Measurements from ENCODE around the gene FADS1.

The FADS1 gene

GRCh38 chr11:61792310-61793082 lies 24.3 kb downstream of the FADS1 start, which contains the start of the genes FEN1 and TMEM258:
Gene FEN1, plus strand, starts transcription at chr11:61792911. Its CDS starts 2,451 bp downstream, at chr11:61795362.
Gene TMEM258, minus strand, starts transcription at chr11:61792599. Its CDS starts 41 bp downstream, at chr11:61792558.
- peak within 1 kb of the TSS; percentile 98 for H3K9ac ChIP-seq (ENCODE audit: low read depth, low read length)
- no peaks in the 10 kb centered on the region for H3K27me3 ChIP-seq (ENCODE audit: control insufficient read depth, insufficient read depth, low read length)
- H3K27ac ChIP-seq (ENCODE audit: low read depth, low read length) = peak within 1 kb of the TSS; percentile 97
- peaks cover 55% of the 10 kb centered on the region for H3K36me3 ChIP-seq (ENCODE audit: control insufficient read depth, insufficient read depth, low read length)
- peaks cover 5% of the 10 kb centered on the region for H3K4me1 ChIP-seq (ENCODE audit: control insufficient read depth, insufficient read depth, low read length)
- peak within 1 kb of the TSS; percentile 81 for H3K4me3 ChIP-seq (ENCODE audit: low read depth, low read length)
- no peaks in the 10 kb centered on the region for H3K9me3 ChIP-seq (ENCODE audit: control insufficient read depth, insufficient read depth, low read length)

DNA sequence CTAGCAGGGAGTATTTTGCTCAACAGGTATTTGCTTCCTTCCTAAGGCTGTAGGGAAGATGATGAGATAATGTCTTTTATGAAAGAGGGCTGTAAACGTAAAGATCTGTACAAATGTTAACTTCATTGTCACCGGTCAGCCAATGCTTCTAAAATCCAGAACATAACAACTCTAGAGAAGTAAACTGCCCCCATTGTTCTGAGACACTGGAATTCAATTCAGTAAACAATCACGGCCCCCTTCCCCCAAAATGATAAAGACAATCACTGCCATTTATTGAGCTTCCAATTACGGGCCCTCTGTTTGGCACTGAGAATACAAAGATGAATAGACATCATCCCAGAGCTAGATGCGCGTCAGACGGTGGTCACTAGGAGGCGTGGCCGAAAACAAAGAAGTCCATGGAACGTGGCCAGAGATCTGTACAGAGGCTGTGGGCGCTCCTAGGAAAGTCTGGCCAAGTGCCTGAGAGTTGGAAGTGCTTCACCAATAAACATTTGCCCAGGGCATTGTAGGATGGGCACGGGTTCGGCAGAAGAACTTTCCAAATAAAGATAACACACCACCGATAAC lies 25.0 kb downstream of the FADS1 start:
- Histone ChIP-seq H3K27me3 (ENCODE audit: control insufficient read depth, insufficient read depth, low read length) (no peaks in the 10 kb centered on the region), H3K9ac (ENCODE audit: low read depth, low read length) (peak overlapping the region; percentile 98), H3K4me1 (ENCODE audit: control insufficient read depth, insufficient read depth, low read length) (peaks cover 5% of the 10 kb centered on the region), H3K9me3 (ENCODE audit: control insufficient read depth, insufficient read depth, low read length) (no peaks in the 10 kb centered on the region), H3K27ac (ENCODE audit: low read depth, low read length) (peak overlapping the region; percentile 97), H3K4me3 (ENCODE audit: low read depth, low read length) (peak overlapping the region; percentile 81), H3K36me3 (ENCODE audit: control insufficient read depth, insufficient read depth, low read length) (peaks cover 60% of the 10 kb centered on the region)

- no peak overlapping the region for H3K4me3 ChIP-seq (ENCODE audit: low read depth, low read length)
- no peaks in the 10 kb centered on the region for H3K9me3 ChIP-seq (ENCODE audit: control insufficient read depth, insufficient read depth, low read length)
- no peak overlapping the region for H3K9ac ChIP-seq (ENCODE audit: low read depth, low read length)
- peaks cover 5% of the 10 kb centered on the region for H3K4me1 ChIP-seq (ENCODE audit: control insufficient read depth, insufficient read depth, low read length)
- H3K27ac ChIP-seq (ENCODE audit: low read depth, low read length) = no peak overlapping the region
- H3K36me3 ChIP-seq (ENCODE audit: control insufficient read depth, insufficient read depth, low read length) = peaks cover 63% of the 10 kb centered on the region
- H3K27me3 ChIP-seq (ENCODE audit: control insufficient read depth, insufficient read depth, low read length) = no peaks in the 10 kb centered on the region
These were observed 28.8 kb downstream of the FADS1 start for GRCh38 chr11:61787928-61788491.

GRCh38 chr11:61785837-61786402 lies 30.9 kb downstream of the FADS1 start:
- Histone ChIP-seq H3K27me3 (ENCODE audit: control insufficient read depth, insufficient read depth, low read length) (no peaks in the 10 kb centered on the region), H3K4me1 (ENCODE audit: control insufficient read depth, insufficient read depth, low read length) (no peaks in the 10 kb centered on the region), H3K36me3 (ENCODE audit: control insufficient read depth, insufficient read depth, low read length) (peaks cover 63% of the 10 kb centered on the region), H3K4me3 (ENCODE audit: low read depth, low read length) (no peak overlapping the region), H3K27ac (ENCODE audit: low read depth, low read length) (no peak overlapping the region), H3K9ac (ENCODE audit: low read depth, low read length) (no peak overlapping the region), H3K9me3 (ENCODE audit: control insufficient read depth, insufficient read depth, low read length) (no peaks in the 10 kb centered on the region)

- H3K27ac ChIP-seq (ENCODE audit: low read depth, low read length) = no peak overlapping the region
- no peaks in the 10 kb centered on the region for H3K27me3 ChIP-seq (ENCODE audit: control insufficient read depth, insufficient read depth, low read length)
- H3K36me3 ChIP-seq (ENCODE audit: control insufficient read depth, insufficient read depth, low read length) = peaks cover 50% of the 10 kb centered on the region
- no peaks in the 10 kb centered on the region for H3K4me1 ChIP-seq (ENCODE audit: control insufficient read depth, insufficient read depth, low read length)
- no peak overlapping the region for H3K9ac ChIP-seq (ENCODE audit: low read depth, low read length)
- no peaks in the 10 kb centered on the region for H3K9me3 ChIP-seq (ENCODE audit: control insufficient read depth, insufficient read depth, low read length)
- H3K4me3 ChIP-seq (ENCODE audit: low read depth, low read length) = no peak overlapping the region
These were observed 32.3 kb downstream of the FADS1 start for GRCh38 chr11:61784506-61784805.

DNA sequence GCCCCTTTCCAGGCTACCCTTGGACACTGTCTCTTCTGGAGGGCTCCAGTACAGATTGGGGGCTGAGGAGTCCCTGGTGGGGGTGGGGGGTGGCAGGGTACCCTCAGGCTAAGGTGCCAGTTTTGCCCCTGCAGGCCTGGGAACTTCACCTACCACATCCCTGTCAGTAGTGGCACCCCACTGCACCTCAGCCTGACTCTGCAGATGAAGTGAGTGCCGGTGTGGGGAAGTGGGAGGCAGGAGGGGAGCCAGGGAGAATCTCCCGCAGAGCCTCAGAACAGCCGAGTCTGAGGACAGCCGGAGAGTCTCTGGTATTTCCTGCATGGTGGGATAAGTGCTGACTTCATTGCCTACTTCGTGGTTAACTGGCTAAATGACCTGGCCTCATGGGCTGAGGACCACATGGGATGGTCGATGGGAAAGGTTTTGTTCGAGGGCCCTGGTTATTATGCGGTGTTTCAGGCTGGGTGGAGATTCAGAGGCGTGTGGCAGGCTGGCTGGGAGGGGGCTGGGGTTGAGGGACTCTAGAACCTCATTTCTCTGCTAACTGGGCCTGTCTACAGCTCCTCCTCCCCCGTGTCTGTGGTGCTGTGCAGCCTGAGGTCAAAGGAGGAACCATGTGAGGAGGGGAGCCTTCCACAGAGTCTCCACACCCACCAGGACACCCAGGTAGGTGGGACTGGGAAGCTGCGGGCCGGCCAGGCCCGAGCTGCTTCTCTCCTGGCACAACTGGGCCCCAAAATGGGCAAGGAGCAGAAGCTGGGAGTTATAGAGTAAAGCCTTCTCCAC lies 32.9 kb downstream of the FADS1 start:
- Histone ChIP-seq H3K9me3 (ENCODE audit: control insufficient read depth, insufficient read depth, low read length) (no peaks in the 10 kb centered on the region), H3K4me3 (ENCODE audit: low read depth, low read length) (no peak overlapping the region), H3K27me3 (ENCODE audit: control insufficient read depth, insufficient read depth, low read length) (no peaks in the 10 kb centered on the region), H3K27ac (ENCODE audit: low read depth, low read length) (no peak overlapping the region), H3K4me1 (ENCODE audit: control insufficient read depth, insufficient read depth, low read length) (no peaks in the 10 kb centered on the region), H3K36me3 (ENCODE audit: control insufficient read depth, insufficient read depth, low read length) (peaks cover 45% of the 10 kb centered on the region), H3K9ac (ENCODE audit: low read depth, low read length) (no peak overlapping the region)

- Histone ChIP-seq H3K27me3 (ENCODE audit: control insufficient read depth, insufficient read depth, low read length) (no peaks in the 10 kb centered on the region), H3K9ac (ENCODE audit: low read depth, low read length) (no peak overlapping the region), H3K36me3 (ENCODE audit: control insufficient read depth, insufficient read depth, low read length) (peaks cover 34% of the 10 kb centered on the region), H3K4me1 (ENCODE audit: control insufficient read depth, insufficient read depth, low read length) (no peaks in the 10 kb centered on the region), H3K27ac (ENCODE audit: low read depth, low read length) (no peak overlapping the region), H3K4me3 (ENCODE audit: low read depth, low read length) (no peak overlapping the region), H3K9me3 (ENCODE audit: control insufficient read depth, insufficient read depth, low read length) (no peaks in the 10 kb centered on the region)
These were observed 34.0 kb downstream of the FADS1 start for GRCh38 chr11:61782841-61783240.

- no peak overlapping the region for H3K27ac ChIP-seq (ENCODE audit: low read depth, low read length)
- H3K4me3 ChIP-seq (ENCODE audit: low read depth, low read length) = no peak overlapping the region
- H3K4me1 ChIP-seq (ENCODE audit: control insufficient read depth, insufficient read depth, low read length) = no peaks in the 10 kb centered on the region
- no peaks in the 10 kb centered on the region for H3K27me3 ChIP-seq (ENCODE audit: control insufficient read depth, insufficient read depth, low read length)
- no peaks in the 10 kb centered on the region for H3K9me3 ChIP-seq (ENCODE audit: control insufficient read depth, insufficient read depth, low read length)
- H3K9ac ChIP-seq (ENCODE audit: low read depth, low read length) = no peak overlapping the region
- H3K36me3 ChIP-seq (ENCODE audit: control insufficient read depth, insufficient read depth, low read length) = peaks cover 28% of the 10 kb centered on the region
These were observed 34.5 kb downstream of the FADS1 start for GRCh38 chr11:61782299-61782698.

DNA sequence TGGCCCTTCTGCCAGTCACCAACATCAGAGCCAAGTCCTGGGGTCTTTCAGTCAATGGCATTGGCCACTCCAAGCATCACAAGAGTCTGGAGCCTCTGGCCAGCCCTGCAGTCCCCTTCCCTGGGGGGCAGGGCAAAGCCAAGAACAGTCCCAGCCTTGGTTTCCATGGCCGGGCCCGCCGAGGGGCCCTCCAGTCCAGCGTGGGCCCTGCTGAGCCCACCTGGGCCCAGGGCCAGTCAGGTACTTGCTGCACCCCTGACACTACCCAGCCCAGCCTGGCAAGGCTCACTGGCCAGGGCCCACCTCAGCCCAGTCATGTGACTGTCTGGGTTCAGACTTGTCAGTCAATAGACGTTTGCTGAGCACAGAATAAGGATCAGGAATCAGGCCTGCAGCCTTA lies 35.2 kb downstream of the FADS1 start:
- peaks cover 6% of the 10 kb centered on the region; the same call in 1 of the 2 replicates for H3K4me1 ChIP-seq (ENCODE audit: control insufficient read depth, insufficient read depth, low read length)
- no peak overlapping the region for H3K9ac ChIP-seq (ENCODE audit: low read depth, low read length)
- H3K27me3 ChIP-seq (ENCODE audit: control insufficient read depth, insufficient read depth, low read length) = no peaks in the 10 kb centered on the region
- no peak overlapping the region for H3K27ac ChIP-seq (ENCODE audit: low read depth, low read length)
- H3K36me3 ChIP-seq (ENCODE audit: control insufficient read depth, insufficient read depth, low read length) = peaks cover 21% of the 10 kb centered on the region
- no peak overlapping the region for H3K4me3 ChIP-seq (ENCODE audit: low read depth, low read length)
- H3K9me3 ChIP-seq (ENCODE audit: control insufficient read depth, insufficient read depth, low read length) = no peaks in the 10 kb centered on the region

GRCh38 chr11:61780581-61781162 lies 36.1 kb downstream of the FADS1 start:
- Histone ChIP-seq H3K4me3 (ENCODE audit: low read depth, low read length) (no peak overlapping the region), H3K36me3 (ENCODE audit: control insufficient read depth, insufficient read depth, low read length) (peaks cover 12% of the 10 kb centered on the region), H3K27ac (ENCODE audit: low read depth, low read length) (no peak overlapping the region), H3K9me3 (ENCODE audit: control insufficient read depth, insufficient read depth, low read length) (no peaks in the 10 kb centered on the region), H3K9ac (ENCODE audit: low read depth, low read length) (no peak overlapping the region), H3K4me1 (ENCODE audit: control insufficient read depth, insufficient read depth, low read length) (peaks cover 7% of the 10 kb centered on the region; the same call in 1 of the 2 replicates), H3K27me3 (ENCODE audit: control insufficient read depth, insufficient read depth, low read length) (no peaks in the 10 kb centered on the region)
